ENCODE data around the gene TFDP1. TPM values are rescaled to one million over a fixed set of nuclear protein-coding genes. Genes with fewer than 3 reads are reported as not detected.

The TFDP1 gene
- polyA plus RNA-seq, 1 of the 3 experiments (the other 2 are of a cell fraction) = 76.7 TPM

DNA sequence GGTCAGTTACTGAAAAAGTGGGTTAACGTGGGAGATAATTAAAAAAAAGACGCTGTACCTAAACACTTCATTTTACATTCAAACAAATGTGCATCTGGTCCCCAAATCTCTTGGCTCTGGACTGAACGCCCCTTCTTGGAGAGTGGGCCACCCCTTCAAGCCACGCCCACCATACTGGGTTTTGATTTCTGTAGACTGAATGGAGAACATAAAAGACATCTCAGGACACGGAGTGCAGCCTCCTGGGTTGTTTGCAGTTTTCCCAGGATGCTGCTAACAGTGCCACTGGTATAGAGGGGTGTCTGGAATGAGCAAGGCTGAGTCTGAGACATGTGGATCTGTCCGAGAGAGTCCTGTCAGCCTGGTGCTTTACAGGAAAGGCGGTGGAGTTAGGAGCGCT is 10.6 kb downstream of the TFDP1 start:
- Histone ChIP-seq H3K4me3 (ENCODE audit: low read depth in 2 of 2, low read length in 1 of 2) (no peak overlapping the region), H3F3A (replicated peaks; ENCODE audit: insufficient read depth) (peaks cover 18% of the 10 kb centered on the region), H2AFZ (ENCODE audit: low read depth) (no peak overlapping the region), H4K20me1 (ENCODE audit: insufficient read depth) (peaks cover 51% of the 10 kb centered on the region), H3K27me3 (ENCODE audit: insufficient read depth) (no peaks in the 10 kb centered on the region), H3K4me1 (ENCODE audit: control insufficient read depth in 1 of 2, insufficient read depth in 2 of 2, low read depth in 1 of 2, low read length in 1 of 2) (peaks cover 0 to 8% of the 10 kb centered on the region in 2 experiments; a peak in 1 of 4 replicates), H3K9ac (no peak overlapping the region), H3K9me2 (no peaks in the 10 kb centered on the region), H3K79me2 (ENCODE audit: insufficient read depth) (peaks cover 86% of the 10 kb centered on the region), H3K27ac (ENCODE audit: low read depth in 2 of 2, low read length in 1 of 2) (no peak overlapping the region), H3K4me2 (no peak overlapping the region), H3K9me3 (no peaks in the 10 kb centered on the region), H3K36me3 (replicated peaks in 1 of 2; ENCODE audit: control insufficient read depth in 1 of 2, insufficient read depth in 2 of 2, low read length in 1 of 2) (peaks cover 12 to 27% of the 10 kb centered on the region in 2 experiments)
- 96% methylated on average over 8 of the region's 8 CpGs for WGBS (ENCODE audit: low lambda C conversion rate)
- ChIA-PET CTCF (no interaction called here), POLR2A (no interaction called here)
- TF ChIP-seq FOXM1 (IDR thresholded peaks at IDR 0.05; ENCODE audit: low read depth) (no peak), TCF12 (IDR thresholded peaks at IDR 0.05) (no peak), RCOR1 (IDR thresholded peaks at IDR 0.05; ENCODE audit: low read length) (no peak), NRF1 (IDR thresholded peaks at IDR 0.05; ENCODE audit: low read depth, low read length) (no peak), TAF1 (IDR thresholded peaks at IDR 0.05; ENCODE audit: borderline replicate concordance, low read depth, low read length) (no peak), CHD2 (IDR thresholded peaks at IDR 0.05; ENCODE audit: low read length, partially characterized antibody) (no peak), JUND (IDR thresholded peaks at IDR 0.05) (no peak), FOXJ3 (CRISPR knock-in tag; IDR thresholded peaks at IDR 0.05) (no peak), FOSL2 (IDR thresholded peaks at IDR 0.05; ENCODE audit: borderline replicate concordance, low read depth) (no peak), SMC3 (IDR thresholded peaks at IDR 0.05; ENCODE audit: low read depth, low read length) (no peak), EZH2phosphoT487 (IDR thresholded peaks at IDR 0.05; ENCODE audit: borderline replicate concordance, low read depth) (no peak), NFIC (IDR thresholded peaks at IDR 0.05; ENCODE audit: borderline replicate concordance) (no peak)
- TF ChIP-seq, protein P1, sequence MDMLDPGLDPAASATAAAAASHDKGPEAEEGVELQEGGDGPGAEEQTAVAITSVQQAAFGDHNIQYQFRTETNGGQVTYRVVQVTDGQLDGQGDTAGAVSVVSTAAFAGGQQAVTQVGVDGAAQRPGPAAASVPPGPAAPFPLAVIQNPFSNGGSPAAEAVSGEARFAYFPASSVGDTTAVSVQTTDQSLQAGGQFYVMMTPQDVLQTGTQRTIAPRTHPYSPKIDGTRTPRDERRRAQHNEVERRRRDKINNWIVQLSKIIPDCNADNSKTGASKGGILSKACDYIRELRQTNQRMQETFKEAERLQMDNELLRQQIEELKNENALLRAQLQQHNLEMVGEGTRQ (IDR thresholded peaks at IDR 0.05; ENCODE audit: borderline replicate concordance, low read depth, low read length) = no peak
- TF ChIP-seq, protein P2, sequence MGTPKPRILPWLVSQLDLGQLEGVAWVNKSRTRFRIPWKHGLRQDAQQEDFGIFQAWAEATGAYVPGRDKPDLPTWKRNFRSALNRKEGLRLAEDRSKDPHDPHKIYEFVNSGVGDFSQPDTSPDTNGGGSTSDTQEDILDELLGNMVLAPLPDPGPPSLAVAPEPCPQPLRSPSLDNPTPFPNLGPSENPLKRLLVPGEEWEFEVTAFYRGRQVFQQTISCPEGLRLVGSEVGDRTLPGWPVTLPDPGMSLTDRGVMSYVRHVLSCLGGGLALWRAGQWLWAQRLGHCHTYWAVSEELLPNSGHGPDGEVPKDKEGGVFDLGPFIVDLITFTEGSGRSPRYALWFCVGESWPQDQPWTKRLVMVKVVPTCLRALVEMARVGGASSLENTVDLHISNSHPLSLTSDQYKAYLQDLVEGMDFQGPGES (IDR thresholded peaks at IDR 0.05; ENCODE audit: low read depth, low read length) = no peak
- DNase-seq = no peak

DNA sequence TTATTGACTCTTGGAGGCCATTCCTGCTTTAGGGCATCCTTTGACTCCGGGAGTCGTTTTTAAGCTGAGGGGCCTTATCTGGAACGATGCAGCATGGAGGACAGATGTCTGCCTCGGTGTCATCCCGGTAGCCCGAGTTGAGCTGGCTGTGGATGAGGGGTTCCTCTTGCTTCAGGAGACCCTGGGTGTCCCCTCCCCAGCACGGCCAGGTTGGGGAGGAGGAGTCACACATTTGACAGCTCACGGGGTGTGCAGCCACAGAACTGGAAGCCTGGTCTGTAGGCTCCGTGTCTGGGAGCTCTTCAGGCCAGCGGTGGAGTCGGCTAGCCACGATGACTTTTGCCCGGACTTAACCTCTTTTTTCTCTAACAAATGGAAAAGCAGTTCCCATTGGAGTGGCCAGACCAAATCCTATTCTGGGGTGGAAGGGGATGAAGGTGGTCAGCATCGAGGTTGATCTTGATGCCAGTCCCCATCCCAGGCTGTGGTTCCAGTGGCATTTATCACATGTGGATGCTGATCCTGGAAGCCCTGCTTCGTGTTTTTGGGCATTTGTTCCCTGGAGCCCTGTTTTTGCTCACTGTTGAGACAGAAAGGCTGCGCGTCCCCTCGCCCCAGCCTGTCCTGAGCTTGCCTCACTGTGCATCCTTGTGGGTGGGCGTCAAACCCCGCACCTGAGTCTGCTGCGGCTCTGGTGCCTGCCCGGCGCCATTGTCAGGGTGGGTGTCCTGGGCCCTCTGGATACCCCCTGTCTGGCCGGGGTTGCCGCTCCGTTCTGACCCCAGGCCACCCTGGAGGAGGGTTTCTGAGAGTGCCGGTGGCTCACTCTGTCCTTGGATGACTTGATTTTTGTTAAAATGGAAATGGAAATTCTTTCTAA is 12.0 kb downstream of the TFDP1 start:
- Histone ChIP-seq H4K20me1 (ENCODE audit: insufficient read depth) (peaks cover 47% of the 10 kb centered on the region), H3K36me3 (replicated peaks in 1 of 2; ENCODE audit: control insufficient read depth in 1 of 2, insufficient read depth in 2 of 2, low read length in 1 of 2) (peaks cover 12 to 35% of the 10 kb centered on the region in 2 experiments), H3K4me3 (ENCODE audit: low read depth in 2 of 2, low read length in 1 of 2) (no peak overlapping the region), H3K9me3 (no peaks in the 10 kb centered on the region), H3F3A (replicated peaks; ENCODE audit: insufficient read depth) (peaks cover 13% of the 10 kb centered on the region), H3K4me2 (no peak overlapping the region), H3K9me2 (no peaks in the 10 kb centered on the region), H3K79me2 (ENCODE audit: insufficient read depth) (peaks cover 94% of the 10 kb centered on the region), H2AFZ (ENCODE audit: low read depth) (no peak overlapping the region), H3K27me3 (ENCODE audit: insufficient read depth) (no peaks in the 10 kb centered on the region), H3K4me1 (ENCODE audit: control insufficient read depth in 1 of 2, insufficient read depth in 2 of 2, low read depth in 1 of 2, low read length in 1 of 2) (peaks cover 0 to 8% of the 10 kb centered on the region in 2 experiments; a peak in 1 of 4 replicates), H3K27ac (ENCODE audit: low read depth in 2 of 2, low read length in 1 of 2) (no peak overlapping the region), H3K9ac (no peak overlapping the region)
- TF ChIP-seq SIN3A (IDR thresholded peaks at IDR 0.05; ENCODE audit: borderline replicate concordance, low read depth, low read length) = no peak
- TF ChIP-seq, protein P3, sequence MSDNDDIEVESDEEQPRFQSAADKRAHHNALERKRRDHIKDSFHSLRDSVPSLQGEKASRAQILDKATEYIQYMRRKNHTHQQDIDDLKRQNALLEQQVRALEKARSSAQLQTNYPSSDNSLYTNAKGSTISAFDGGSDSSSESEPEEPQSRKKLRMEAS (IDR thresholded peaks at IDR 0.05; ENCODE audit: low read depth) = no peak
- TF ChIP-seq, protein P4, sequence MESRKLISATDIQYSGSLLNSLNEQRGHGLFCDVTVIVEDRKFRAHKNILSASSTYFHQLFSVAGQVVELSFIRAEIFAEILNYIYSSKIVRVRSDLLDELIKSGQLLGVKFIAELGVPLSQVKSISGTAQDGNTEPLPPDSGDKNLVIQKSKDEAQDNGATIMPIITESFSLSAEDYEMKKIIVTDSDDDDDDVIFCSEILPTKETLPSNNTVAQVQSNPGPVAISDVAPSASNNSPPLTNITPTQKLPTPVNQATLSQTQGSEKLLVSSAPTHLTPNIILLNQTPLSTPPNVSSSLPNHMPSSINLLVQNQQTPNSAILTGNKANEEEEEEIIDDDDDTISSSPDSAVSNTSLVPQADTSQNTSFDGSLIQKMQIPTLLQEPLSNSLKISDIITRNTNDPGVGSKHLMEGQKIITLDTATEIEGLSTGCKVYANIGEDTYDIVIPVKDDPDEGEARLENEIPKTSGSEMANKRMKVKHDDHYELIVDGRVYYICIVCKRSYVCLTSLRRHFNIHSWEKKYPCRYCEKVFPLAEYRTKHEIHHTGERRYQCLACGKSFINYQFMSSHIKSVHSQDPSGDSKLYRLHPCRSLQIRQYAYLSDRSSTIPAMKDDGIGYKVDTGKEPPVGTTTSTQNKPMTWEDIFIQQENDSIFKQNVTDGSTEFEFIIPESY (IDR thresholded peaks at IDR 0.05; ENCODE audit: borderline replicate concordance, low read depth) = no peak
- no peak for TF ChIP-seq TEAD4 (IDR thresholded peaks at IDR 0.05; ENCODE audit: borderline replicate concordance, insufficient read depth)
- no peak for TF ChIP-seq RAD21 (IDR thresholded peaks at IDR 0.05; ENCODE audit: low read length)
- ChIA-PET POLR2A (interaction anchor here (0.6 kb wide), 1 partner anchor 20 kb away, joined by 4 read pairs; no protein-coding TSS in a partner anchor), CTCF (no interaction called here)
- WGBS (ENCODE audit: low lambda C conversion rate) = 92% methylated on average over 25 of the region's 27 CpGs
- DNase-seq = no peak

Data from SK-N-SH (cell line).